ENCODE measurements around the gene NAA16.
"Not testable (repeated sequence)": the region's sequence is repeated elsewhere in the genome, so short reads cannot be mapped to it uniquely, and the experiment has no call there.

DNA sequence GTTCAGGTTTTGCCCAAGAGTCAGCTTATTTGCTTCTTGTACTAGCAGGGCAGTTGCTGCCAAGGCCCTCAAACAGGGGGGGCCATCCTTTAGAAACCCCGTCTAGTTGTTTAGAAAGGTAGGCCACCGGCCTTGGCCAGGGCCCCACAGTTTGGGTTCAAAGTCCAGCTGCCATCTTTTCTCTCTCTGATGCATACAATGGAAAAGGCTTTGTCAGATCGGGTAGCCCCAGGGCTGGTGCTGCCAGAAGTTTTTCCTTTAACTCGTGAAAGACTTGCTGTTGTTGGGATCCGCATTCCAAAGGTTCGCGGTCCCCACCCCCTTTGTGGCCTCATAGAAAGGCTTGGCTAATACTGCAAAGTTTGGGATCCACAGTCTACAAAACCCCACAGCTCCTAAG lies 110.9 kb downstream of the NAA16 start:
- not testable (repeated sequence) for TF ChIP-seq POLR2AphosphoS5 (IDR thresholded peaks at IDR 0.05; ENCODE audit: low read depth); GABPA (IDR thresholded peaks at IDR 0.05; ENCODE audit: low read depth); SPI1 (IDR thresholded peaks at IDR 0.05; ENCODE audit: borderline replicate concordance, low read depth)
- TF ChIP-seq, protein P1, sequence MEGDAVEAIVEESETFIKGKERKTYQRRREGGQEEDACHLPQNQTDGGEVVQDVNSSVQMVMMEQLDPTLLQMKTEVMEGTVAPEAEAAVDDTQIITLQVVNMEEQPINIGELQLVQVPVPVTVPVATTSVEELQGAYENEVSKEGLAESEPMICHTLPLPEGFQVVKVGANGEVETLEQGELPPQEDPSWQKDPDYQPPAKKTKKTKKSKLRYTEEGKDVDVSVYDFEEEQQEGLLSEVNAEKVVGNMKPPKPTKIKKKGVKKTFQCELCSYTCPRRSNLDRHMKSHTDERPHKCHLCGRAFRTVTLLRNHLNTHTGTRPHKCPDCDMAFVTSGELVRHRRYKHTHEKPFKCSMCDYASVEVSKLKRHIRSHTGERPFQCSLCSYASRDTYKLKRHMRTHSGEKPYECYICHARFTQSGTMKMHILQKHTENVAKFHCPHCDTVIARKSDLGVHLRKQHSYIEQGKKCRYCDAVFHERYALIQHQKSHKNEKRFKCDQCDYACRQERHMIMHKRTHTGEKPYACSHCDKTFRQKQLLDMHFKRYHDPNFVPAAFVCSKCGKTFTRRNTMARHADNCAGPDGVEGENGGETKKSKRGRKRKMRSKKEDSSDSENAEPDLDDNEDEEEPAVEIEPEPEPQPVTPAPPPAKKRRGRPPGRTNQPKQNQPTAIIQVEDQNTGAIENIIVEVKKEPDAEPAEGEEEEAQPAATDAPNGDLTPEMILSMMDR (IDR thresholded peaks at IDR 0.05; ENCODE audit: insufficient read depth, low read length), result not testable (repeated sequence)
- TF ChIP-seq, protein P2, sequence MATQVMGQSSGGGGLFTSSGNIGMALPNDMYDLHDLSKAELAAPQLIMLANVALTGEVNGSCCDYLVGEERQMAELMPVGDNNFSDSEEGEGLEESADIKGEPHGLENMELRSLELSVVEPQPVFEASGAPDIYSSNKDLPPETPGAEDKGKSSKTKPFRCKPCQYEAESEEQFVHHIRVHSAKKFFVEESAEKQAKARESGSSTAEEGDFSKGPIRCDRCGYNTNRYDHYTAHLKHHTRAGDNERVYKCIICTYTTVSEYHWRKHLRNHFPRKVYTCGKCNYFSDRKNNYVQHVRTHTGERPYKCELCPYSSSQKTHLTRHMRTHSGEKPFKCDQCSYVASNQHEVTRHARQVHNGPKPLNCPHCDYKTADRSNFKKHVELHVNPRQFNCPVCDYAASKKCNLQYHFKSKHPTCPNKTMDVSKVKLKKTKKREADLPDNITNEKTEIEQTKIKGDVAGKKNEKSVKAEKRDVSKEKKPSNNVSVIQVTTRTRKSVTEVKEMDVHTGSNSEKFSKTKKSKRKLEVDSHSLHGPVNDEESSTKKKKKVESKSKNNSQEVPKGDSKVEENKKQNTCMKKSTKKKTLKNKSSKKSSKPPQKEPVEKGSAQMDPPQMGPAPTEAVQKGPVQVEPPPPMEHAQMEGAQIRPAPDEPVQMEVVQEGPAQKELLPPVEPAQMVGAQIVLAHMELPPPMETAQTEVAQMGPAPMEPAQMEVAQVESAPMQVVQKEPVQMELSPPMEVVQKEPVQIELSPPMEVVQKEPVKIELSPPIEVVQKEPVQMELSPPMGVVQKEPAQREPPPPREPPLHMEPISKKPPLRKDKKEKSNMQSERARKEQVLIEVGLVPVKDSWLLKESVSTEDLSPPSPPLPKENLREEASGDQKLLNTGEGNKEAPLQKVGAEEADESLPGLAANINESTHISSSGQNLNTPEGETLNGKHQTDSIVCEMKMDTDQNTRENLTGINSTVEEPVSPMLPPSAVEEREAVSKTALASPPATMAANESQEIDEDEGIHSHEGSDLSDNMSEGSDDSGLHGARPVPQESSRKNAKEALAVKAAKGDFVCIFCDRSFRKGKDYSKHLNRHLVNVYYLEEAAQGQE (IDR thresholded peaks at IDR 0.05; ENCODE audit: insufficient replicate concordance, low read depth), result not testable (repeated sequence)
